Activated T-cell treated with anti-CD3 and anti-CD28 coated beads for 4 hours (primary cell): ENCODE data around the gene CKAP4.
A peak's percentile ranks its signal among the peaks of the same experiment; 100 is the strongest.

ENCODE experiments used
- DNase-seq: peaks from one replicate; pipeline ENCODE4 v3.0.0-alpha.2; 2020

Gene CKAP4

GRCh38 chr12:106239951-106240335 is 7.9 kb downstream of the CKAP4 start:
- no peak for DNase-seq

DNA sequence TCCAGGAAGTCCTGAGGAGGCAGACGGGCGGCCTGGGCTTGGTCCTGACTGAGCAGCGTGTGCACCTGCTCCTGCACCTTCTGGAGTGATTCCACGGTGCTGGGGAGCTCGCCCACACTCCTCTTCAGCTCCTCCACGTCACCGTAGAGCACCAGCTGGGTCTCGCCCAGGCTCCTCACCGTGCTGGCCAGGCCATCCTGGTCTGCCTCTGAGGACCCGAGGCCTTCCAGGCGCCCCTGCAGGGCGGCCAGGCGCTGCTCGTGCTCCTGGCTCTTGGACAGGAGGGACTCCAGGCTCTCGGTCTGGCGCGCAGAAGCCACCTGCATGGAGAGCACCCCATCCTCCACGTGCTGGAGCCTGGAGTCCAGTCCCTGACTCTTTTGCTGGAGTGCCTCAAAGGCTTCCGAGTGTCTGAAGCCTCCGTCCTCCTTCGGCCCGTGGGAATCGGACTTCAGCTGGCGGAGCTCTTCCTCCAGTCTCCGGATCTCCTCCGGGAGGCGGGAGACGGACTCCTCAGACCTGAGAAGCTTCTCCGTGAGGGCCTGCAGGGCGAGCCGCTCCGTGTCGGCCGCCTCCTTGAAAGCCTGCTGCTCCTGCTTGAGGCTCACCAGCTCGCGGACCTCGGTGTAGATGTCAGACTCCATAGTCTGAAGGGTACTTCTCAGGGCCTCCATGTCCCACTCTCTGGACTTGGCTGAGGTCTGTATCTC is 8.4 kb downstream of the CKAP4 start:
- DNase-seq: no peak

GRCh38 chr12:106238146-106238545 is 9.7 kb downstream of the CKAP4 start:
- DNase-seq: no peak

- DNase-seq: no peak
Observed at GRCh38 chr12:106235770-106236169, 12.1 kb downstream of the CKAP4 start.

GRCh38 chr12:106234449-106234848 is 13.4 kb downstream of the CKAP4 start:
- no peak for DNase-seq

GRCh38 chr12:106233011-106233410 is 14.8 kb downstream of the CKAP4 start:
- DNase-seq: no peak

GRCh38 chr12:106229036-106229591 is 18.7 kb downstream of the CKAP4 start:
- no peak for DNase-seq

- DNase-seq: no peak
Observed at GRCh38 chr12:106228320-106228710, 19.5 kb downstream of the CKAP4 start.

- DNase-seq: peak; percentile 36
Observed at GRCh38 chr12:106227641-106228319, 20.0 kb downstream of the CKAP4 start.

- no peak for DNase-seq
Observed at GRCh38 chr12:106226884-106227640, 20.8 kb downstream of the CKAP4 start.

DNA sequence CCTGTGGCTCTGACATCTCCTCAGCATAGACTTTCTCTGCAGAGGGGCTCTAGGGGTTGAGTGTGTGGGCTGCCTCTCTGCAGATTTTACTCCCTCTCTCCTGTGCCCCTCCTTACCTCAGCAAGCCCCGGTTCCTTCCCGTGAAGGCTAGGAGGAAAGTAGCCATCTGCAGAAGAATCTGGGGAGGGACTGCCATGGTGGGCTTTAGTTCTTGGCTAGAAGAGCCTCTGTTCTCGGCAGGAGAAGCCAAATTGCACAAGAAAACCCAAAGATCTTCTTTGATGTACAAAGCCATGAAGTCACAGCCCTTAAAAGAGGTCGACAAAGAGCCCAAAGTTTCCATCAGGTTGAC is 23.5 kb downstream of the CKAP4 start:
- DNase-seq: no peak

GRCh38 chr12:106223485-106224354 is 24.1 kb downstream of the CKAP4 start:
- DNase-seq: peak; percentile 54

DNA sequence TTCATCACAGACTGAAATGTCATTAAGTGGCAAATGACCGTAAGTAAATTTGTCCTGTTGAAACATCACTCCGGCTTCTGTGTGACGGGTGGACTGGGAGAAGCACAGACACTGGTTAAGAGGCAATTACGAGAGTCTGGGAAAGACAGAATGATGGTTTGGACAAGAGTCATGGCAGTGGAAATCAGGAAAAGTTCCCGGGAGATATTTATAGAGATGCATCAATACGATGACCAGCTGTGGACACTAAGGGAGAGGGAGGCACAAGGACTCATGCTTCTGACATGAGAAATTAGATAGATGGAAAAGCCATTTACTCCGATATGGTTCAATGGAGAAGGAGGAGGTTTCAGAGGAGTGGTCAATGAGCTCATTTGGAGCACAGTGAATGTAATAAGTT is 27.3 kb downstream of the CKAP4 start:
- DNase-seq: no peak

- no peak for DNase-seq
Observed at GRCh38 chr12:106219043-106219442, 28.8 kb downstream of the CKAP4 start.

GRCh38 chr12:106217706-106218105 is 30.1 kb downstream of the CKAP4 start:
- DNase-seq: no peak

DNA sequence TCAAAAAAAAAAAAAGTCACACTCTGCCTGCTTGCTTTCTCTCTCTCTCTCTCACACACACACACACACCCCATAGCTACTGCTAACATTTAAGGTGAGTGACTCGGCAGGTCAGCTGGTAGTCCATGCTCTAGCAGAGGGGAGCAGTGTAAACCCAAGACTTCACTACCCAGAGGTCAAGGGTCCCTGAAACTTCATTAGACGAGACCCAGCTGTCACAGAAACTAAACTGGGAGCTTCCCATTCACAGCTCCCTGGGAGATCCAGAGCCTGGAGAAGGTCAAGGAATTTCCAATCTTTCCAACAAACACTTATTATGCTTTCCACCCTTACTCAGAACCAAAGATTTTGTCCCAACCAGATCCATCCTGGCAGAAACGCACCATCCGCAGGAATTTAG is 33.2 kb downstream of the CKAP4 start:
- no peak for DNase-seq

DNA sequence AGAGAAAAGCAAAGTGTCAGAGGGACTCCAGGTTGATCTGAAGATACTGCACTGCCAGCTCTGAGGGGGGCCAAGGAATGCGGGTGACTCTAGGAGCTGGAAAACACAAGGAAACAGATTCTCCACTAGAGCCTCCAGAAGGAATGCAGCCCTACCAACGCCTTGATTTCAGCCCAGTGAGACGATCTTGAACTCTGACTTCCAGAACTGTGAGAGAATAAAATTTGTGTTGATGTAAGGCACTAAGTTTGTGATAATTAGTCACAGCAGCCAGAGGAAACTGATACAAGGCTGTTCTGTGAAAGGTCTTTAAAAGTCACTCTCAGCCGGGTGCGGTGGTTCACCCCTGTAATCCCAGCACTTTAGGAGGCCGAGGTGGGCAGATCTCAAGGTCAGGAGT is 34.2 kb downstream of the CKAP4 start:
- DNase-seq: no peak

- DNase-seq: no peak
Observed at GRCh38 chr12:106211973-106212372, 35.8 kb downstream of the CKAP4 start.

GRCh38 chr12:106205208-106206069 is 42.4 kb downstream of the CKAP4 start:
- DNase-seq: no peak

- no peak for DNase-seq
Observed at GRCh38 chr12:106204312-106204711, 43.5 kb downstream of the CKAP4 start.

GRCh38 chr12:106197906-106198623 is 49.8 kb downstream of the CKAP4 start:
- no peak for DNase-seq
